ENCODE measurements around the gene ATCAY.

GRCh38 chr19:3932931-3933810 lies 52.7 kb downstream of the ATCAY start, which contains the start of gene NMRK2:
- TF ChIP-seq MYC (IDR thresholded peaks at IDR 0.05; ENCODE audit: low read depth, low read length) (no peak), CTCF (IDR thresholded peaks at IDR 0.05; ENCODE audit: low read depth, low read length) (no peak), POLR2A (IDR thresholded peaks at IDR 0.05; ENCODE audit: extremely low read depth, insufficient read length) (no peak)
